Rectal smooth muscle tissue (tissue), 1 donor: ENCODE data around the gene NR4A3.
"Not testable (repeated sequence)": the region's sequence is repeated elsewhere in the genome, so short reads cannot be mapped to it uniquely, and the experiment has no call there.

Experiments
- H3K27ac ChIP-seq: one replicate; pipeline ENCODE4 v1.7.0; 2013; ENCODE audit warnings: low read depth, low read length, inconsistent platforms
- H3K27me3 ChIP-seq: one replicate; pipeline ENCODE4 v1.7.0; 2013; ENCODE audit warnings: low read length; ENCODE audit not compliant: control insufficient read depth, insufficient read depth
- H3K36me3 ChIP-seq: one replicate; pipeline ENCODE4 v1.7.0; 2013; ENCODE audit warnings: low read length; ENCODE audit not compliant: control insufficient read depth, insufficient read depth
- H3K4me1 ChIP-seq: one replicate; pipeline ENCODE4 v1.7.0; 2013; ENCODE audit warnings: low read length; ENCODE audit not compliant: control insufficient read depth, insufficient read depth
- H3K4me3 ChIP-seq: one replicate; pipeline ENCODE4 v1.7.0; 2013; ENCODE audit warnings: low read length
- H3K9ac ChIP-seq: one replicate; pipeline ENCODE4 v1.7.0; 2013; ENCODE audit warnings: low read length

Gene NR4A3

GRCh38 chr9:99821396-99822108 is at the start of gene NR4A3:
NR4A3 (plus strand) TSS chr9:99821885; CDS start chr9:99828043, 6,158 bp downstream.
- peak within 1 kb of the TSS; percentile 95 for H3K4me3 ChIP-seq
- H3K27ac ChIP-seq: peak within 1 kb of the TSS; percentile 95
- no peaks in the 10 kb centered on the region for H3K36me3 ChIP-seq
- peaks cover 14% of the 10 kb centered on the region for H3K27me3 ChIP-seq
- peak within 1 kb of the TSS; percentile 90 for H3K9ac ChIP-seq
- H3K4me1 ChIP-seq: peaks cover 17% of the 10 kb centered on the region

DNA sequence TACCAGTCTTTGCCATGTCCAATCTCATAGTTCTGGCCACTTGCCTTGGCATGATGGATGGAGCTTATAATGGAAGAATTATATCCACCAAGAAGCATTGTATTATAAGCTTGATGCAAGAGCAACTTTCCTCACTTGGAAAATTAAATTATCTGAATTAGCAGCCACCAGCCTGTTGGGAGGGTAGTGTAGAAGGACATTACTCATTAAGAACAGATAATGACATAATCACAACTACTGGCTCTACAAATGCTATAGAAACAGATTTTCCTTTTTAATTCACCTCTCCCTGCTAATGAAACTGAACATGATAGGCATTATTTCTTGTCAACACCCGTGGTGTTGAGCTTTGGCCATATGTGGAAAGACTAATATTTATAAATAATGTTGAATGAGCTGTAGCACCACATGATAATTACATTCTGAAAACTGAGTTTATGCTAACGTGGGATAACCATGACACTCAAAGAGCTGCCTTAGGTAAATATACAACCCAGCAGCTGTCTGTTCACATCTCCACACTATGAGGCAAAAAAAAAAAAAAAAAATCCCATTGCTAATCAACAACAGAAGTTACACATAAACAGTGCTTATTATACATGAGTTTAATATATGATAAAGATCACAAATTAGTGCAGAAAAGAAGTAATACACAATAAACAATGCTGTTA is 48.1 kb upstream of the NR4A3 start:
- H3K4me3 ChIP-seq: no peak overlapping the region
- H3K36me3 ChIP-seq: no peaks in the 10 kb centered on the region
- H3K27ac ChIP-seq: no peak overlapping the region
- H3K9ac ChIP-seq: no peak overlapping the region
- no peaks in the 10 kb centered on the region for H3K27me3 ChIP-seq
- H3K4me1 ChIP-seq: no peaks in the 10 kb centered on the region

GRCh38 chr9:99778308-99778707 is 43.4 kb upstream of the NR4A3 start:
- Histone ChIP-seq H3K27ac (no peak overlapping the region), H3K36me3 (no peaks in the 10 kb centered on the region), H3K27me3 (no peaks in the 10 kb centered on the region), H3K4me1 (no peaks in the 10 kb centered on the region), H3K9ac (no peak overlapping the region), H3K4me3 (no peak overlapping the region)

- Histone ChIP-seq H3K4me1 (no peaks in the 10 kb centered on the region), H3K36me3 (no peaks in the 10 kb centered on the region), H3K27me3 (no peaks in the 10 kb centered on the region), H3K27ac (no peak overlapping the region), H3K4me3 (no peak overlapping the region), H3K9ac (no peak overlapping the region)
Observed at GRCh38 chr9:99778836-99779235, 42.8 kb upstream of the NR4A3 start.

- Histone ChIP-seq H3K4me3 (no peak overlapping the region), H3K9ac (no peak overlapping the region), H3K27me3 (no peaks in the 10 kb centered on the region), H3K27ac (no peak overlapping the region), H3K36me3 (no peaks in the 10 kb centered on the region), H3K4me1 (no peaks in the 10 kb centered on the region)
Observed at GRCh38 chr9:99779277-99779676, 42.4 kb upstream of the NR4A3 start.

DNA sequence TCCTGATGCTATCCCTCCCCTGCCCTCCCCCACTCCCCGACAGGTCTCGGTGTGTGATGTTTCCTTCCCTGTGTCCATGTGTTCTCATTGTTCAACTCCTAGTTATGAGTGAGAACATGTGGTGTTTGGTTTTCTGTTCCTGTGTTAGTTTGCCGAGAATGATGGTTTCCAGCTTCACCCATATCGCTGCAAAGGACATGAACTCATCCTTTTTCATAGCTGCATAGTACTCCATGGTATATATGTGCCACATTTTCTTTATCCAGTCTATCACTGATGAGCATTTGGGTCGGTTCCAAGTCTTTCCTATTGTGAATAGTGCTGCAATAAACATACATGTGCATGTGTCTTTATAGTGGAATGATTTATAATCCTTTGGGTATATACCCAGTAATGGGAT is 39.3 kb upstream of the NR4A3 start:
- H3K36me3 ChIP-seq, H3K9ac ChIP-seq, H3K4me3 ChIP-seq, H3K4me1 ChIP-seq, H3K27me3 ChIP-seq, H3K27ac ChIP-seq: not testable (repeated sequence)

GRCh38 chr9:99782962-99783718 is 38.5 kb upstream of the NR4A3 start:
- Histone ChIP-seq H3K9ac (no peak overlapping the region), H3K4me1 (no peaks in the 10 kb centered on the region), H3K27ac (no peak overlapping the region), H3K27me3 (no peaks in the 10 kb centered on the region), H3K36me3 (no peaks in the 10 kb centered on the region), H3K4me3 (no peak overlapping the region)

DNA sequence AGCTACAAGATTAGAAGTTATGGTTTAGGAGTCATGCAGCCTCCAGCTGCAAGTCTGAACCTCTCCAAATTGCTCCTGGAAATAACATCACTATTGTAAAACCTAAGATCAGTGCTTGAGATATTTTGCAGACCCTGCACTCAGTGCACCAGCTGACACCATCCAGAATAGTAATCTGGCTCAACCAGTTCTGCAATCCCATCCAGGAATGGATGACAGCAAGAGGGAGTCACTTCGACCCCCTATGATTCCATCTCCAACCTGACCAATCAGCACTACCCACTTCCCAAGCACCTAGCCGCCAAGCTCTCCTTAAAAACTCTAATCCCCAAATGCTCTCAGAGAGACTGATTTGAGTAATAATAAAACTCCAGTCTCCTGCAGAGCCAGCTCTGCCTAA is 37.9 kb upstream of the NR4A3 start:
- no peak overlapping the region for H3K4me3 ChIP-seq
- H3K9ac ChIP-seq: no peak overlapping the region
- H3K27me3 ChIP-seq: no peaks in the 10 kb centered on the region
- no peaks in the 10 kb centered on the region for H3K4me1 ChIP-seq
- no peak overlapping the region for H3K27ac ChIP-seq
- no peaks in the 10 kb centered on the region for H3K36me3 ChIP-seq

DNA sequence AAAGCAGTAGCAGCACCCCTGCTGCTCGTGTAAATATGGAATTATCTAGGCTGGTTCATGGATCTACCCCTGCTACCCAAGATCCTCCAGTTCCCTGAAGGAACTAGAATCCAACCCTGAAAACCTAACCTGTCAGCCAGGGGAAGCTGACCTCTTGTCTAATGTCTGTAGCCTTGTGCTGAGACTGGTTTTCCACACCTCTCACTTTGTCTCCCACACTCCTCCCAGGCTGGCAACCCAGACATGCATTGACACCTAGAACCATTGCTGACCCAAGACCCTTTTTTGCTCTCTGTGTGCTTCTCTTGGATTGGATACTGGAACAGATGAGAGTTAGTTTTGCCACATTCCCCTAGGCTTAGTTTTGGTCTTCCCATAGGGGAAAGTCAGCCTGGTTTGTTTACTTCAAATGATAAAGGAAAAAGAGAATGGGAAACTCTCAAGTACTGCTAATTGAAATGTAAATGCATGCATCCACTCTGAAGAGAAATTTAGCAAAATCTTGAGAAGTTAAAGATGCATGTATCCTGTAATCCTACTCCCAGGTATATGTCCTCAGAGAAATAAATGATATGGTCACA is 36.6 kb upstream of the NR4A3 start:
- H3K4me3 ChIP-seq: no peak overlapping the region
- no peaks in the 10 kb centered on the region for H3K4me1 ChIP-seq
- H3K9ac ChIP-seq: no peak overlapping the region
- H3K27ac ChIP-seq: no peak overlapping the region
- H3K36me3 ChIP-seq: no peaks in the 10 kb centered on the region
- no peaks in the 10 kb centered on the region for H3K27me3 ChIP-seq

- no peak overlapping the region for H3K9ac ChIP-seq
- no peaks in the 10 kb centered on the region for H3K36me3 ChIP-seq
- no peaks in the 10 kb centered on the region for H3K27me3 ChIP-seq
Observed at GRCh38 chr9:99787556-99787955, 34.1 kb upstream of the NR4A3 start.

DNA sequence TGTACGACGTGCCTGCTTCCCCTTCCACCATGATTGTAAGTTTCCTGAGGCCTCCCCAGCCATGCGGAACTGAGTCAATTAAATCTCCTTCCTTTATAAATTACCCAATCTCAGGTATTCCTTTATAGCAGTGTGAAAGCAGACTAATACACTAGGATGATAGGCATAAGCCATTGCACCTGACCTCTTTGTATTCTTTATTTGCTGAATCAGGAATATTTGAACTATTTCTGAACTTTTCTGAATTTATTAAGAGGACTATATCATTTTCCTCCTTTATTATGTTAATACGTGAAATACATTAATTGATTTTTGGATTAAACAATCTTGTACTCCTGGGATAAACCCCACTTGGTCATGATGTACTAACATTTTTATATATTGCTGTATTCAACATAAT is 28.2 kb upstream of the NR4A3 start:
- Histone ChIP-seq H3K27ac (no peak overlapping the region), H3K4me1 (no peaks in the 10 kb centered on the region), H3K9ac (no peak overlapping the region), H3K36me3 (no peaks in the 10 kb centered on the region), H3K27me3 (no peaks in the 10 kb centered on the region), H3K4me3 (no peak overlapping the region)

More at GRCh38 chr9:99787556-99787955, 34.1 kb upstream of the NR4A3 start:
- H3K4me3 ChIP-seq: no peak overlapping the region
- no peaks in the 10 kb centered on the region for H3K4me1 ChIP-seq
- H3K27ac ChIP-seq: no peak overlapping the region

DNA sequence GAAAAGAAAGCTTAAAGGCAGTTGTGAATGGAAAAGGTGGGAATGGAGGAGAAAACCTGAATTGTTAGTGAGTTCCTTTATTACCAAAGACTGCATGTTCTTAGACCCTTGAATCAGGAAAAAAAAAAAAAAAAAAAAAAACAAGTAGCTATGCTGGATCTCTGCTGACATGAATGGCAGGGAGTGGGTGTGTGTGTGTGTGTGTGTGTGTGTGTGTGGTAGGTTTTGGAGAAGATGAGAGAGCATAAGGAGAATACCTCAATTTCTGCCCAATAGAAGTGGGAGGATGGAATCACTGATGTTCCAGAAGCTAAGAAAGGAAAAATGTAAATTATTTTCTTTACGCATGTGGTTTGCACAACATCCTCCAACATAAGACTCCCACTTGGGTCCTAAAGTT is 25.5 kb upstream of the NR4A3 start:
- Histone ChIP-seq H3K27me3 (no peaks in the 10 kb centered on the region), H3K4me3 (no peak overlapping the region), H3K36me3 (no peaks in the 10 kb centered on the region), H3K27ac (no peak overlapping the region), H3K4me1 (no peaks in the 10 kb centered on the region), H3K9ac (no peak overlapping the region)
